ENCODE data around the gene YDJC.

GRCh38 chr22:21585389-21585788, 44.4 kb downstream of the YDJC start:
- TF ChIP-seq ZNF274 (IDR thresholded peaks at IDR 0.05; ENCODE audit: low read depth, low read length) (no peak), SUZ12 (IDR thresholded peaks at IDR 0.05; ENCODE audit: extremely low read depth, insufficient read depth, insufficient read length) (no peak)

Data from NT2/D1 (cell line).